ENCODE results near the gene ART3.

ART3 gene, protein sequence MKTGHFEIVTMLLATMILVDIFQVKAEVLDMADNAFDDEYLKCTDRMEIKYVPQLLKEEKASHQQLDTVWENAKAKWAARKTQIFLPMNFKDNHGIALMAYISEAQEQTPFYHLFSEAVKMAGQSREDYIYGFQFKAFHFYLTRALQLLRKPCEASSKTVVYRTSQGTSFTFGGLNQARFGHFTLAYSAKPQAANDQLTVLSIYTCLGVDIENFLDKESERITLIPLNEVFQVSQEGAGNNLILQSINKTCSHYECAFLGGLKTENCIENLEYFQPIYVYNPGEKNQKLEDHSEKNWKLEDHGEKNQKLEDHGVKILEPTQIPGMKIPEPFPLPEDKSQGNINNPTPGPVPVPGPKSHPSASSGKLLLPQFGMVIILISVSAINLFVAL
- long read RNA-seq: 0 reads

DNA sequence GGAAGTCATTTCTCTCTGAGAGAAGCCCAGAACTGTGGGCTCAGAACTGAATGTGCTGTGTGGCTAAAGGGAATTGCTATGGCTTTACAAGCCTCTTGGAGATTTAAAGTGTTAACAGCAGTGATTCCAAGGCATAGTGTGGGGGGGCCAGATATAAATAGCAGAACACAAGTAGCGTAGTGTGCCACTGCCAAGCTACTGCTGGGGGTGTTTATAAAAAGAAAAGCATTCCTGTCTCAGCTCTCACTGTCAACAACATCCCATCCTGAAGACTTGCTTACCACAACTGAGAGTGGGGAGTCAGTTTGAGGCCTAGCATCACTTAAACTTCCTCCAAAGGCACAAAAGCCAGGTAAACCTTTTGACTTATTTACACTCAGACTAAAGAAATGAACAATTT, at the start of gene ART3:
ART3 (plus strand) TSS at position 242 of the 400 bp plus-strand sequence. CDS start 1,181 bp downstream, outside the sequence.
- Histone ChIP-seq H3K27me3 (ENCODE audit: insufficient read depth, poor library complexity, severe bottlenecking) (no peaks in the 10 kb centered on the region), H3K4me3 (replicated peaks; ENCODE audit: insufficient read depth, low read length) (no peak within 1 kb of the TSS), H3K27ac (replicated peaks) (no peak within 1 kb of the TSS)
- no peak for TF ChIP-seq GABPA (IDR thresholded peaks at IDR 0.05; ENCODE audit: low read depth)
- TF ChIP-seq REST (IDR thresholded peaks at IDR 0.05; ENCODE audit: insufficient replicate concordance, low read depth): no peak
- no peak for TF ChIP-seq POLR2AphosphoS5 (IDR thresholded peaks at IDR 0.05; ENCODE audit: low read depth)
- no peak for TF ChIP-seq SPI1 (IDR thresholded peaks at IDR 0.05; ENCODE audit: borderline replicate concordance, low read depth)
- no peak for TF ChIP-seq CTCF (IDR thresholded peaks at IDR 0.05; ENCODE audit: insufficient read depth, low read length)
- no peak for DNase-seq (ENCODE audit: low read depth in 1 of 2, low spot score in 1 of 2)

GRCh38 chr4:76028350-76028765, 46.2 kb upstream of the ART3 start:
- H3K27me3 ChIP-seq (ENCODE audit: insufficient read depth, poor library complexity, severe bottlenecking): no peaks in the 10 kb centered on the region
- H3K4me3 ChIP-seq (replicated peaks; ENCODE audit: insufficient read depth, low read length): no peak overlapping the region
- no peak for DNase-seq (ENCODE audit: low read depth in 1 of 2, low spot score in 1 of 2)
- TF ChIP-seq POLR2AphosphoS5 (IDR thresholded peaks at IDR 0.05; ENCODE audit: low read depth): no peak
- TF ChIP-seq SPI1 (IDR thresholded peaks at IDR 0.05; ENCODE audit: borderline replicate concordance, low read depth): no peak
- no peak for TF ChIP-seq CTCF (IDR thresholded peaks at IDR 0.05; ENCODE audit: insufficient read depth, low read length)
- no peak for TF ChIP-seq GABPA (IDR thresholded peaks at IDR 0.05; ENCODE audit: low read depth)
- no peak overlapping the region for H3K27ac ChIP-seq (replicated peaks)

DNA sequence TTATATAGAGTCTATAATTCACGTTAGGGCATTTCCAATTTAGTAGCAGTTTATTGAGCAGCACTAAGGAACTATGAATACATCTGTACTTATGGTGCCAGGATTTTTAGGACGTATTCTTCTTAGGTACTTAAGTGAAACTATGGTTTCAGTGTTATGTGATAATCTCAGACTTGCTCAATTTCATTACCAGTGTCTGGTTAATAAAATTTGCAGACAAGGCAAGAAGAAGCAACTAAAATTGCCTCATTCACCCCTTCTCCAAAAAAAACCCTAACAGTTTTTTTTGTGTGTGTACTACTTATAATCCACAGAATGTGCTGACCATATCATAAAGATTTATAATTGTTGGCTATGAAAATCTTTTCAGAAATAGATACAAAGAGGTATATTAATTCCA, 45.2 kb upstream of the ART3 start:
- peak in 1 of 2 experiments; percentile 23 for DNase-seq (ENCODE audit: low read depth in 1 of 2, low spot score in 1 of 2)
- TF ChIP-seq GABPA (IDR thresholded peaks at IDR 0.05; ENCODE audit: low read depth) (no peak), POLR2AphosphoS5 (IDR thresholded peaks at IDR 0.05; ENCODE audit: low read depth) (no peak), REST (IDR thresholded peaks at IDR 0.05; ENCODE audit: insufficient replicate concordance, low read depth) (no peak), CTCF (IDR thresholded peaks at IDR 0.05; ENCODE audit: insufficient read depth, low read length) (no peak), SPI1 (IDR thresholded peaks at IDR 0.05; ENCODE audit: borderline replicate concordance, low read depth) (no peak)
- no peak overlapping the region for H3K4me3 ChIP-seq (replicated peaks; ENCODE audit: insufficient read depth, low read length)
- no peaks in the 10 kb centered on the region for H3K27me3 ChIP-seq (ENCODE audit: insufficient read depth, poor library complexity, severe bottlenecking)
- no peak overlapping the region for H3K27ac ChIP-seq (replicated peaks)

All from HL-60 (cell line).